Suprapubic skin (tissue), 3 donors: Measurements from ENCODE around the gene CNTN4.

ENCODE experiments used
- CTCF ChIP-seq, 2 donors: fragments of 200-600 bp in 1 of 2; fragments of 450-650 bp in 1 of 2; sonication (generic) in 1 of 2; IDR thresholded peaks; one replicate each; pipeline ENCODE4 v1.5.1; 2016 to 2019; ENCODE audit warnings: antibody characterized with exemption in 2 of 2, mild to moderate bottlenecking in 1 of 2, moderate library complexity in 1 of 2
- POLR2AphosphoS5 ChIP-seq, 3 donors: sonication (generic); formaldehyde crosslinking; IDR thresholded peaks; one replicate each; pipeline ENCODE4 v1.6.1; 2017; ENCODE audit warnings: antibody characterized with exemption in 3 of 3

- TF ChIP-seq CTCF (IDR thresholded peaks at IDR 0.05) (no peak), POLR2AphosphoS5 (IDR thresholded peaks at IDR 0.05) (no peak)
These were observed 8.4 kb upstream of the CNTN4 start for GRCh38 chr3:2090095-2090911.
